GM19025 (cell line): ENCODE results near the gene PIP5K1C.
"Not testable (repeated sequence)": the region's sequence is repeated elsewhere in the genome, so short reads cannot be mapped to it uniquely, and the experiment has no call there.

ENCODE experiments used
- ATAC-seq: cut with Tn5 transposase; IDR thresholded peaks from one replicate; pipeline ENCODE4 v1.9.1; 2021; ENCODE audit warnings: mild to moderate bottlenecking, low read depth, moderate library complexity; ENCODE audit not compliant: unreplicated experiment

PIP5K1C gene

DNA sequence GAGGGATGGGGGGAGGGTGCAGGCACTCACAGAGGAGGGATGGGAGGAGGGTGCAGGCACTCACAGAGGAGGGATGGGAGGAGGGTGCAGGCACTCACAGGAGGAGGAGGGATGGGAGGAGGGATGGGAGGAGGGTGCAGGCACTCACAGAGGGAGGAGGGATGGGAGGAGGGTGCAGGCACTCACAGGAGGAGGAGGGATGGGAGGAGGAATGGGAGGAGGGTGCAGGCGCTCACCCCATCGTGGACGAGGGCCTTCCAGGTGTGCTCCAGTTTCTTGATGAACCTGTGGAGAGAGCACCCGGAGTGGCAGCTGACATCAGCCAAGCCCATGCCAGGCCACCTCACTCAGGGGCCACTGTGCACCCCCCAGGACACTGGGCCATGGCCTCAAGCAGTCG lies 53.2 kb downstream of the PIP5K1C start:
- ATAC-seq, result not testable (repeated sequence)

DNA sequence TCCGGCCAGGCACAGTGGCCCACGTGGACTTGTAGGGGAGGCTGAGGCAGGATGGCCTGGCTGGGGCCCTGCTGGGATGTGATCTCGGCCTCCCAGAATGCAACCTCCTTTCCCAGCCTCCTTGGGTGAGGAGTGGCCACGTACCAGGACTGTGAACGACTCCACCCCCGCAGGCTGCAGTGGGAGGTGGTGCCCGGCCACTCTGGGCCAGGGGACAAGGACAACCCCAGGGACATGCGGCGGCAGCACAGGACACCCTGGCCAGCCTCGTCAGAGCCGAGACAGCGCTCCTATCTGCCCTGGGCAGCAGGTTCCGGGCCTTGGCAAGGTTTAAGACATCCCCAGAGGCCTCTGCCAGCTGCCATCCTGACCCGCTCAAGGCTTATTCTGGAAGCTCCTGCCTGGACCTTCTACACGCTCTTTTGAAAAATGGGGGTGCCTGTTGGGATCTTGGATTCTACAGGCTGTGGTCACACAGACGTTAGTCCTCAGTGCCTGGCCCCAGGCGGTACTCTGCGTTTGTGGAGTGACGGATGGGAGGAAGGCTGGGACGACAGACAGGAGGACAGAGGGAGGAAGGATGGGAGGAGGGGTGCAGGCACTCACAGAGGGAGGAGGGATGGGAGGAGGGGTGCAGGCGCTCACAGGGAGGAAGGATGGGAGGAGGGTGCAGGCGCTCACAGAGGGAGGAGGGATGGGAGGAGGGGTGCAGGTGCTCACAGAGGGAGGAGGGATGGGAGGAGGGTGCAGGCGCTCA lies 53.8 kb downstream of the PIP5K1C start:
- no peak for ATAC-seq

DNA sequence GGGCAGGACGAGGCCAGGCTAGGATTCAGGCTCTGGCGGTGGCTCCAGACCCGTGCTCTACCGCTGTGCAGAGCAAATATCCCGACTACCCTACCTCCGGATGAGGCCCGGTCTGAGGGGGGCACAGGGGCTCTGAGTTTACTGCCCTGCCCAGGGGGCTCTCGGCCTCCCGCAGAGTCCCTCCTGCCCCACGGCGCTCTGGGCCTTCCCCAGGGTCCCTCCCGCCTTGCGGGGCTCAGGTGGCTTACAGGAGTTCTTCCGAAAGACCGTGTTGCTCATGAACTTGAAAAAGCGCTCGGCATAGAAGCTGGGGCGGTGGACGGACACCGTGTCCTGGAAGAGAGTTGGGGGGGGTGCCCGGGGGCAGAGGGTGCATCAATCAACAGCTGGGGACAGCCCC lies 54.5 kb downstream of the PIP5K1C start:
- no peak for ATAC-seq

DNA sequence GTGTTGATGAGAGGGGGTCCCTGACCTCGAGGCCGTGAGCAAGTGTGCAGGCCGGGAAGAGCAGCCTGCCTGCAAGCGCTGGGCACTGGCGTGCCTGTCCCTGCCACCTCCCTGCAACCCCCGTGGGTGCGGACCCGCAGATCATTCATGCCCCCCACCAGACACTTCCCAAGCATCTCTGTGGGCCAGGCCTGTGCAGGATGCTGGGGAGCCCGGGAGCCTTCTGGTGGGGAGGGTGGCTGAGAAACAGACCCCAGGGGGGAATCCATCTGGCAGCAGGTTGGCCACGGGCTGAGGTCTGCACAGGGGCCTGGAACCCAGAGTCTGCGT lies 55.2 kb downstream of the PIP5K1C start:
- no peak for ATAC-seq

DNA sequence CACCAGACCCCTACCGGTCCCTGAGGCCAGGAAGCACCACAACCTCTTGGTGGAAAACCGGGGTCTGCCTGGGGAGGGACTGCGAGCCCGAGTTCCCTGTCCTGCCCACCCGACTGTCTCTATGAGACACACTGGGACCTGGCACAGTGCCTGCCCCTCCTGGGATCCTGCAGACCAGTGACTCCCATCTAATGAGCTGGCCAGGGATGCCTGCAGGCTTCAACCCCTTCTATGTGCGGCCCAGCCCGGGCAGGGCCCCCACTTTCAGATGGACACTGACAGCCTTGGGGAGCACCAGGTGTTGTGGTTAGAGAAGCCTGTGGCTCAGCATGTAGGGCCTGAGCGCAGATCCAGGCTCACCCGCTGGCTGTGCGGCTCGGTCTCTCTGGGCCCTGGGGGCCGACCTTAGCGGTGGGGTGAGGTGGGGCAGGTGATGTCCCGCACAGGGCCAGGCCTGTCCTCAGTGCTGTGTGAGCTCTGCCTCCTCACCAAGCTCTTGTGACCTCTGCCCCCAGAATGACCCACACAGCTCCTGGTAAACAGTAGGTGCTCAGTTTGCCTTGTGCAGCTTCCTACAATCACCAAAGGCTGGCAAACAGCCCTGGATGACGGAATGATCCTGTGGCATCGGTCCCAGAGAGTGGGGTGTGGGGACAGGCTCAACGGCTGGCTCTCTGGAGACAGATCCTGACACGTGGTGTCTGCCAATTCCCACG lies 55.8 kb downstream of the PIP5K1C start:
- ATAC-seq, result no peak

DNA sequence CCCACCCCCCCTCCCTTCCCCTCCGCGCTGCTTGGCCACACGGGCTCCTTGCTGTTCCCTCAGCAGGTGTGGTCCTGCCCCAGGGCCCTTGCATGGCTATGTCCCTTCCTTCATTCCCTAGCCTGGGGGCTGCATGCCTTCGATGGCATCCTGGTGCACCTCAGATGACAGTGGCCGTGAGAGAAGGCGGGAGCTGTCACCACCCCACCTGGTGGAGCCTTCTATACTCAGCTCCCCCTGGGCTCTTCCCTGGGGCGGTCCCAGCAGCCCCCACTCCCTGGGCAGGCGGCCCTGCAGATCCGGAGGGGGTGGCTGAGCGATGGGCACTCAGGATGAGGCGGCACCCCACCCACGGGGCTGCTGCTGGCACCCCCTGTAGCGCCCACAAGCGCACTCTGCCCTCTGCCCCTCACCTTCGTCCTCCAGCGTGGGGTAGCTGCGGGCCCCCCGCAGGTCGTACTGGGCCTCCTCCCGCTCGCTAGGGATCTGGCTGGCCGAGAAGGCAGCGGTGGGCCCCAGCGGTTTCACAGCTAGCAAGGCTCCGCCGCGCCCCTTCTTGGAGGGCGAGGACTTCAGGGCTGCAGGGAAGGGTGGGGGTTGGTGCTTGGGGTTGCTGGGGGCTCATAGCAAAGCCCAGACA lies 56.5 kb downstream of the PIP5K1C start:
- ATAC-seq, result no peak

DNA sequence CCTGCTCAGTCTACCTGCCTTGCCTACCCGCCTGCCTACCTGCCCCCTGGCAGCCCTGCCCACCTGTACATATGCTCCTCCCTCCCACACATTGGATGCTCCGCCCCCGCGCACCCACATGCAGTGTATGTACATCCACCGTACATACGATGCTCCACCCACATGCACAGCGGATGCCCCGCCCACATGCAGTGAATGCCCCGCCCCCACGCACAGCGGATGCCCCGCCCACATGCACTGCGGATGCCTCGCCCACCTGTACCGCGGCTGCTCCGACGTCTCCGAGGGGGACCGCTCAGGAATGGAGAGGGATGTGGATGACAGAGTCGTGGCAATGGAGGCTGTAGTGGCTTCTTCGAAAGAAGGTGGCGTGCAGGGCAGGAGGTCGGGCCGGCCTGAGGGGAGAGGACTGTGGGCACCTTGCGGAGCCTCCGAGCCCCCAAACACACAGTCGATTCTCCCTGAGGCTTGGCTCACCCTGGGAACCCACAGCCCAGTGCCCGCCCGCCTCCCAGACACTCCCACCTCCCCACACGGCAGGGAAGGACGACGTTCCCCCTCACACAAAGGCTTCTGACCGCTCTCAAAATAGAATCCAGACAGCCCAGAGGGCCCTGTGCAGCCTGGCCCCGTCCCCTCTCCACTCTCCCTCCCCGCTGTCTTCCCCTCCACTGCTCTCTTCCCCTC lies 57.1 kb downstream of the PIP5K1C start:
- ATAC-seq, result no peak

DNA sequence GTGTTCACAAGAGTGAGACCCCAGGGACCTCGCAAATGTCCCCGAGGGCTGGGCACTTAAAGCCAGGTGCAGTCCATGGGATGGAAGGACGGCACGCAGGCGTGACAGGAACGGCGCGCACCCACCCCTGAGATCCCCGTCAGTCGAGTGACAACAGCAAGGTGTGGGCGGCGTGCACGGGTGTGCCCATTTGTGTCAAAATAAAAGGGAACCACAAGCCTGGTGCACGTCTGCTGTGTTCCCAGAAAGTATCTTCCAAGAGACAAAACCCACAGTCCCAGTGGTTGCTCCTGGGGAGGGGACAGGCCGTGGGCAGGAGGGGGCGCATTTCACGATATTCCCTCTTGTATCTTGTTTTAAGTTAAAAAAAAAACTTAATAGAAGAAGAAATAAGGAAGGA lies 58.0 kb downstream of the PIP5K1C start:
- ATAC-seq, result no peak

DNA sequence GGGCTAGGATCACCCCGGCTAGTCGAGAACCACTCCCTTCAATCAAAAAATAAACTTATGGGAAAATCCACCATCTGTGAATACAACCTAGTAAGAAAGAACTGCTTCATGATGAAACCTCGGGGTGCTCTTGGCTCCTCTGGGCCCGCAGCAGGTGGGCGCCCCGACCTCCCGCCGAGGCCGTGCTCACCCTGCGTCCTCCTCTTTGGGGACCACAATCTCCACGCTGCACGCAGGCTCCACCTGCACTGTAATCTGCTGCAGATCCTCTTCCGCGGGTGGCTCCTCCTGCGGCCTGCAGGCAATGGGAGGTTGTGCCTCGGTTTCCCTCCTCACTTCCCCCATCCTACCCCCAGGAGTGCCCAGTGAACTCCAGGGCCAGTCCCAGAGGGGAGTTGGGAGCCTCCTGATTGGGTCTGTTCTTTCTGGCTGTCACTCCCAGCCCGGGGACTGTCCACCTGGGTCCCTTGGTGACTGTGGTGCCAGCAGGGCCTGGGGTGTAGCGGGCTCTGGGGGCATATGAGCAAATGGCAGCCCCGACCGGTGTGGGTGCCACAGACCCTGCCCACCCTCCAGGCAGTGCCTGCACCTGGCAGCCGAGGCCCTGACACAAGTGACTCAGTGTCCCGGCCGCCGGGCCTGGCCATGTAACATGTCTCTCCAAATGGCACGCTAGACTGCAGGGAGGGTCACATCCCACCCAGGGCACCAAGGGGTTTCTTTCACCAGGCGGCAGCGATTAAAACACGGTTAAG lies 58.6 kb downstream of the PIP5K1C start:
- ATAC-seq, result no peak

DNA sequence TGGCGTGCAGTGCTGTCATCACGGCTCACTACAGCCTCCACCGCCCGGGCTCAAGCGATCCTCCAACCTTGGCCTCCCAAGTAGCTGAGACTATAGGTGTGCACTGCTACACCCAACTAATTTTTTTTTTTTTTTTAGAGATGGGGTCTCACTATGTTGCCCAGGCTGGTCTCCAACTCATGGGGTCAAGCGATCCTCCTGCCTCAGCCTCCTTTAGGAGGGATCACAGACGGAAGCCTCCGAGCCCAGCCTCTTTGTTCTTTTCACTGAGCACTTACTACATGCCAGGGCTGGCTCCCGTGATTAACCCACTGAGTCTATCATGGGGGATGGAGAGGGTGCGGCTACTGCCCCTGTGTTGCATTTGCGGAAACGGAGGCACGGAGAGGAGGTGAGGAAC lies 60.8 kb downstream of the PIP5K1C start:
- ATAC-seq, result no peak

DNA sequence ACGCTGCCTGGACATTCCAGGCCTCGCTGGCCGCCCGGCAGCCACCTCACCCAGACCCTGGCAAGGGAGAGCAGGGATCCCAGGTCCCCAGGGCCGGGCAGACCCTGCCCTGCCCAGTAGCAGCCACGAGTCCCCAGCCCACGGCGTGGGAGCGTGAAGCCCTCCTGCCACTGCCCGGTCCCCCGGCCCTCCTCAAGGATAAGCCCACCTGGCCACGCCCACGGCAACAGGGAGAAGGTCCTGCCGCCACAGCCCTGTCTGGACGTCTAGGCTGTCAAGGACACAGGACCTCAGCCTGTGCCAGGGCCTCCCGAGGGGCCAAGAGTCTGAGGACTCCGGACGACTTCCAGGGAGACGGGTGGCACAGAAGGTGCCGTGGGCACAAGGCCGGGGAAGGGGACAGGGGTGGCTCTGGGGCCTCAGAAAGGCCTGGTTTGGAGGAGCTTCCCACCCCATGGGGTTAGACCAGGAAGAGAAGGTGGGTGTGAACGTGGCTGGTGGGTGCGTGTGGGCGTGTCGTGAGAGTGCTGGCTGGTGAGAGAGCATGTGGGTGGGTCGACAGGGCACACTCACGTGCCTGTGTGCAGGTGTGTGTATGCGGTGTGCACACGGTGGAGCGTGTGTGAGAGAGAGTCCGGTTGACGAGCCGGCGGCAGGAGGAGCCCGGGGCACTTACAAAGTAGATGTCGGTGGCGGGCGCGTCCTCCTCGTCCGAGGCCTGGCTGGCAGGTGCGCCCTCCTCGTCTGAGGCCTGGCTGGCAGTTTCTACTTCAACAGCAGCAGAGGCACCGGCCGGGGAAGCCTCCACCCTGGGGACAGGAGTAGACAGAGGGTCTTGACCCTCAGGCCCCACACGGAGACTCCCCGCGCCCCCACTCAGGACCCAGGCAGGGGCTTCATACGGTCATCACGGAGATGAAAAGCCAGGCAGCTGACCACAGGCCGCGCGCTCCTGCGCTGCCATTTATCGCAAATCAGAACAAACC lies 61.8 kb downstream of the PIP5K1C start:
- no peak for ATAC-seq

DNA sequence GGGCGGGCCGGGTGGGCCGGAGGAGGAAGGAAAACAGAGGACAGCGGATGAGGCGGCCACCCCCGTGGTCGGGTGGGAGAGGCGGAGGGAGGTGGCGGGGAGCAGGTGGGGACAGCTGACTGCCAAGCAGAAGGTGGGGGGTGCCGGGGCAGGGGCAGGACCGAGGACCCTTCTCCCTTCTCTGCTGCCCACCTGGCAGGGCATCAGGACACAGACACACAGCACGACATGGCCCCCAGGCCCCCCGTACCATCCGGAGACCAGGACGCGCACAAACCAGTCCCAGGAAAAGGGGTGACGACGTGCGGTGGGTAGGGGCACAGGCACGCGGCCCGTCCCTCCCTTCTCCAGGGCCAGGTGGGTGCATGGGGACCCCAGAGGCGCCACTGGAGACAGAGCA lies 62.6 kb downstream of the PIP5K1C start:
- ATAC-seq, result no peak

DNA sequence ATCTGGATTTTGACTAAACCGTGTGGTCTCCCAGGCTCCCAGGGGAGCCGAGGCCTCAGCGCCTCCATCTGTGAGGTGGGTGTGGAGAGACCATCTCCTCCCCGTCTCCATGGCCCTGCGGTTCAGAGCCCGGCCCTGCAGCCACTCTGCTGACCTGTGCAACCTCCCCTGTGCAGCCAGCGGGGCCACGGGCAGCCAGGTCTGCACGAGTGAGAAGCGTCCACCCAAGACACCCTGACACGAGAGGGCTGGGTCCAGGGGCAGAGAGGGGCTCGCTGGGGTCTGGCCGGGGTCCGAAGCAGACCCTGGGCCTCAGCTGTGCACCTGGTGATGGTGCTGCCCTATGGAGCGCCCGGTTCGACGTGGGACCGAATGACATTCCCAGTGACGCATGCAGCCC lies 63.3 kb downstream of the PIP5K1C start:
- no peak for ATAC-seq

DNA sequence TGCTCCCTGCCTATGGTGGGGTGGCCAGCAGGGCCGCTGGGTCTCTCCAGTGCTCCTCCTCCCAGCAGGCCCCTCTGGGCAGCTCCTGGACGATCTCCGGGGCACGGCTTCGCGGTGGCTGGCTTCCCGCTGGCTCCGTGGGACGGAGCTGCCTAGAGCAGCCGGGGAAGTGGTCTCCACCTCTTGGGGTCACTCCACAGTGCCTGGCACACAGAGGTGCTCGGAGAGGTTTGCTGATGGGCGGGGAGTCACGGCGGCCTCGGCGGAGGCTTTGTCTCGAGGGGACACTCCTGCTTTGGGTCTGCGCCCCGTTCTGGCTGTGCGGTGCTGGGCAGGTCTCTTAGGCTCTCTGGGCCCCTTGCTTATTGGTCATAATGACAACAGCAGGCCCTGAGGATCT lies 63.8 kb downstream of the PIP5K1C start:
- no peak for ATAC-seq

DNA sequence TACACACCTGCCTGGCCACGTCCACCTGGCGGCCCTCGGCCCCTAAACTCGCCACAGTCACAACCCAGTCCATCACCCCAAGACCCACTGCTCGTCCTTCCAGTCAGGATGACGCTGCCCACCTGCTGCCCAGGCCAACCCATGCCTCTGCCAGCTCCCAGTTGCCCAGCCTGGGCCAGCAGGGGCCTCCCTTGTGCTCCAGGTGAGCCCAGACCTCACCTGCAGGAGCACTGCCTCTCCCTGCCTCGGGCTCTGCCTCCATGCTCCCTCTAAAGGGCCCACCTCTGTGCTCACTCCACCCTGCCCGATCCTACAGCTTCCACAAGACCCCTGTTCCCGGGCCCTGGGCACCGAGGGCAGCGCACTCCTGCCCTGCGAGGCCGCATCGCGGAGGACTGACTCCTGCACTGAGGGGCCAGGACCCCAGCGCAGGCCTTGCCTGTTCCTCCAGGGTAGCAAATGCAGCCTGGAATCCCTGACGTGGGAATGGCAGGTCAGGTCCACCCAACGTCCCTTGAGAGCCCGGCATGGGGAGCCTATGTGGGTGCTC lies 65.7 kb downstream of the PIP5K1C start:
- ATAC-seq, result no peak

DNA sequence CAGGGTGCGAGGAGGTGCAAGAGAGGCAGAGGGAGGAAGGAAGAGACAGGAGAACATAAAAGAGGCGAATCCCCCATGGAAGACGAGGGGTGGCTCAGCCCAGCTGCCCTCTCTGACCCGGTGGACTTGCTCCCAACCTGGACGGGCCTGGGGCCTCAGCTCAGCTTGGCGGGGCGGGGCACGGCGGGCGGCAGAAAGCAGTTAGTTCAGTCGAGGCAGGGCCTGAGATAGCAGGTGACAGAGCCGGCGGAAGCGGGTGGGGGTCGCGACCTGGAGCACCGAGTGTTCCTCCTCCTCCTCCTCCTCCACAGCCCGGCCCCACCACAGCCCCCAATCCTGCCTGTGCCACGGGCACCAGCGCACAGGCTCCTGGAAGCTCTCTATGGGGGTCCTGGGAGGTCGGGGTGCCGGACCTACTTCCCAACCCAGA lies 66.7 kb downstream of the PIP5K1C start:
- ATAC-seq, result no peak

DNA sequence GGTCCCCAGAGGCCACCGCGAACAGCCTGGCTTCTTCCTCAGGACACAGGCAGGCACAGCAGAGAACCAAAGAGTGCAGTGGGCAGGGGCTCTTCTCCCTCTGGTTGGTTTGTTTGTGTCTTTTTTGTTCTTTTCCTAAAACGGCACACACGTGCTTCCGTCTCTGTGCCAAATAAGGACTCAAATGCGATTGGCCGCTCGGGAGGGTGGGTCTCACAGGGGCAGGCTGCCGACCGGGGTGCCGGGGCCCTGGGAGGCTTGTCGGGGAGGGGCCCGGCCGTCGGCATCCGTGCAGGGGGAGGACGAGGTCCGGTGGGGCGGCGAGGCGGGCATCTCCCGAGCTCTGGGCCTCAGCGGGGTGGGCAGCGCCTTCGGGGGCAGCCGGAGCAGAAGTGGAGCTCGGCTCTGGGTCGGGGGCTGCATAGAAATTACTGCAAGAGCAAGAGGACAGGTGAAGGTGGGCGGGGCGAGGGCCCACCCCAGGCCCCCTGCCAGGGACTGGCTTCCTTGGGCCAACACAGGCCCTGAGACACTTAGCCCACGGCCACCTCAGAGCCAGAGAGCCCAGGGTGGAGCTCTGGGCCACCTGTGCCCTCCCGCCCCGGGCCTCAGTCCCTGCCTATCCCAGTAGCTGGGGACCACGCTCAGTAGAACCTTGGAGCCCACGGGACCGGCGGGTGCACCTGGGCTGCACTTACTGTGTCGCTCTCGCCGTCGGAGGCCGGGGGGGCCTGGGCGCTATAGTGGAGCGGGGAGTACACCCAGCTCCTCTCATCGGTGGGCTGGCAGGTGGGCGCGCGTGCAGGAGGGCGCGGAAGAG lies 67.3 kb downstream of the PIP5K1C start:
- ATAC-seq, result no peak

DNA sequence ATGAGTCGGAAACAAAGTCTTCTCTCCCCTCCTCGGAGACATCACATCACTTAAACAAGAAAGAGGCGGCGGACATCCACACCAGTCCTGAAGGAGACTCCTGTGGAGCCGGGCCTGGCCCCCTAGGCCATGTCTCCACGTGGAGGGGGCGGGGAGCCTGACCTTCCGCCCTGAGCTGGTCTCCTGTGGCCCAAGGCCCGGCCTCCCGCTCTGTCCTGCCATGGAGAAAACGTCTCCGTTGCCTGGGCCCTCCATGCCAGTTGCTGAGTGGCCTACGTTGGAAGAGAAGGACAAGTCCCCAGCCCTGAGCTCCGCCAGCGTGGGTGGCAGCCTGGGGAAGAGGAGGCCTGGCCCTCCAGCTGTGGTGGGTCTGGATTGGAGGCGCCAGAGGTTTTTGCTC lies 68.2 kb downstream of the PIP5K1C start:
- ATAC-seq, result no peak
